ENCODE results near the gene LCE7A.

LCE7A gene

GRCh38 chr1:152859696-152860095 is at the start of gene LCE7A:
LCE7A (plus strand) TSS chr1:152859996; CDS start chr1:152860698, 702 bp downstream.
- DNase-seq (ENCODE audit: low read depth in 2 of 2) = no peak

GRCh38 chr1:152811050-152811449 is 48.7 kb upstream of the LCE7A start:
- no peak for DNase-seq (ENCODE audit: low read depth in 2 of 2)

GRCh38 chr1:152811671-152812070 is 48.1 kb upstream of the LCE7A start, which contains the start of gene LCE1B:
LCE1B (plus strand) TSS chr1:152811971; CDS start chr1:152812447, 476 bp downstream.
- DNase-seq (ENCODE audit: low read depth in 2 of 2) = no peak

- DNase-seq (ENCODE audit: low read depth in 2 of 2) = no peak
Measured at GRCh38 chr1:152817309-152817708, 42.5 kb upstream of the LCE7A start.

- DNase-seq (ENCODE audit: low read depth in 2 of 2) = no peak
Measured at GRCh38 chr1:152823294-152823693, 36.5 kb upstream of the LCE7A start.

- no peak for DNase-seq (ENCODE audit: low read depth in 2 of 2)
Measured at GRCh38 chr1:152824964-152825363, 34.8 kb upstream of the LCE7A start.

- DNase-seq (ENCODE audit: low read depth in 2 of 2) = no peak
Measured at GRCh38 chr1:152827173-152827572, 32.6 kb upstream of the LCE7A start, which contains the start of gene LCE1A. LCE1A (plus strand) TSS chr1:152827473; CDS start chr1:152827473, 0 bp downstream.

GRCh38 chr1:152836870-152837269 is 22.9 kb upstream of the LCE7A start:
- no peak for DNase-seq (ENCODE audit: low read depth in 2 of 2)

GRCh38 chr1:152842556-152842955 is 17.2 kb upstream of the LCE7A start, which contains the start of gene LCE6A:
LCE6A (plus strand) TSS chr1:152842856; CDS start chr1:152843521, 665 bp downstream.
- no peak for DNase-seq (ENCODE audit: low read depth in 2 of 2)

GRCh38 chr1:152855661-152856060 is 4.1 kb upstream of the LCE7A start:
- DNase-seq (ENCODE audit: low read depth in 2 of 2) = no peak

GRCh38 chr1:152858062-152858461 is 1.7 kb upstream of the LCE7A start:
- DNase-seq (ENCODE audit: low read depth in 2 of 2) = no peak

GRCh38 chr1:152860129-152860528 is 333 bp downstream of the LCE7A start:
- DNase-seq (ENCODE audit: low read depth in 2 of 2) = no peak

GRCh38 chr1:152861374-152861773 is 1.6 kb downstream of the LCE7A start:
- DNase-seq (ENCODE audit: low read depth in 2 of 2) = no peak

GRCh38 chr1:152864443-152864842 is 4.6 kb downstream of the LCE7A start:
- DNase-seq (ENCODE audit: low read depth in 2 of 2) = no peak

- DNase-seq (ENCODE audit: low read depth in 2 of 2) = no peak
Measured at GRCh38 chr1:152866321-152866720, 6.5 kb downstream of the LCE7A start.

- peak; percentile 10 to 33 for DNase-seq (ENCODE audit: low read depth in 2 of 2)
Measured at GRCh38 chr1:152869808-152870419, 10.1 kb downstream of the LCE7A start.

GRCh38 chr1:152870831-152871730 is 11.3 kb downstream of the LCE7A start:
- no peak for DNase-seq (ENCODE audit: low read depth in 2 of 2)

- DNase-seq (ENCODE audit: low read depth in 2 of 2) = no peak
Measured at GRCh38 chr1:152871731-152872126, 11.9 kb downstream of the LCE7A start.

- DNase-seq (ENCODE audit: low read depth in 2 of 2) = no peak
Measured at GRCh38 chr1:152873495-152873894, 13.7 kb downstream of the LCE7A start.

- no peak for DNase-seq (ENCODE audit: low read depth in 2 of 2)
Measured at GRCh38 chr1:152876827-152877226, 17.0 kb downstream of the LCE7A start.

- no peak for DNase-seq (ENCODE audit: low read depth in 2 of 2)
Measured at GRCh38 chr1:152878042-152878441, 18.2 kb downstream of the LCE7A start, which contains the start of gene SMCP. SMCP (plus strand) TSS chr1:152878322; CDS start chr1:152884423, 6,101 bp downstream.

GRCh38 chr1:152879559-152880198 is 19.9 kb downstream of the LCE7A start:
- DNase-seq (ENCODE audit: low read depth in 2 of 2) = no peak

Data from stimulated activated CD4-positive, alpha-beta T cell treated with anti-CD3 and anti-CD28 coated beads, Interleukin-1b, Interleukin-23, amount 100 ng/mL, for 1 hour (primary cell).